Right lobe of liver (tissue), 4 donors: ENCODE measurements around the gene AKR1C8.

Source experiments
- CTCF ChIP-seq, 4 donors: fragments of 200-600 bp in 3 of 4; fragments of 450-650 bp in 1 of 4; IDR thresholded peaks; one replicate each; pipeline versions ENCODE4 v1.5.1 to v1.8.0; 2016 to 2022; ENCODE audit warnings: antibody characterized with exemption in 4 of 4, mild to moderate bottlenecking in 2 of 4
- POLR2A ChIP-seq: fragments of 450-650 bp; IDR thresholded peaks from one replicate; pipeline ENCODE4 v1.6.1; 2017; ENCODE audit warnings: antibody characterized with exemption, mild to moderate bottlenecking
- donor health status: DM: no; HTN: no; CAD: no.
- donor health status: DM: no; HTN: no; CAD: no.
- donor health status: DM: no; HTN: yes; CAD: no.

DNA sequence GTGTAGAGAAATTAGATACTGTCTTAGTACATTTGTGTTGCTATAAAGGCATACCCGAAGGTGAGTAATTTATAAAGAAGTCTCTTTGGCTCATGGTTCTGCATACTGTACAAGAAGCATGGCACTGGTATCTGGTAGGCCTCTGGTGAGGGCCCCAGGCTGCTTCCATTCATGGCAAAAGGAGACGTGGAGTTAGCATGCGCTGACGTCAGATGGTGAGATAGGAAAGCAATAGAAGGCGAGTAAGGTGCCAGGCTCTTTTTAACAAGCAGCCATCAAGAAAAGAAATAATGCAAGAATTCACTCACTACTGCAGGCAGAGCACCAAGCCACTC is 38.1 kb downstream of the AKR1C8 start:
- TF ChIP-seq CTCF (IDR thresholded peaks at IDR 0.05) = no peak
- no peak for TF ChIP-seq POLR2A
